Mesenchymal stem cell (in vitro differentiated cells and primary cell): ENCODE data around the gene BCAS4.
"Not testable (repeated sequence)": the region's sequence is repeated elsewhere in the genome, so short reads cannot be mapped to it uniquely, and the experiment has no call there.

ENCODE experiments used
- DNase-seq: peaks from one replicate; pipeline ENCODE4 v3.0.0-alpha.2; 2013
- H2AFZ ChIP-seq: one replicate; pipeline ENCODE4 v1.6.1; 2013; ENCODE audit warnings: low read depth, mild to moderate bottlenecking, control low read depth, inconsistent platforms, low read length, moderate library complexity
- H2AK5ac ChIP-seq: 2 replicates; pipeline ENCODE4 v1.6.1; 2013; ENCODE audit warnings: low read length, moderate library complexity, mild to moderate bottlenecking, inconsistent platforms; ENCODE audit not compliant: severe bottlenecking
- H2BK120ac ChIP-seq: one replicate; pipeline ENCODE4 v1.6.1; 2013; ENCODE audit warnings: low read depth, mild to moderate bottlenecking, inconsistent platforms, low read length, moderate library complexity
- H2BK12ac ChIP-seq, 2 experiments: one replicate each; pipeline ENCODE4 v1.6.1; 2013; ENCODE audit warnings: inconsistent platforms in 2 of 2, low read length in 2 of 2, mild to moderate bottlenecking in 2 of 2, moderate library complexity in 2 of 2, control low read depth in 1 of 2
- H2BK15ac ChIP-seq: one replicate; pipeline ENCODE4 v1.6.1; 2013; ENCODE audit warnings: mild to moderate bottlenecking, low read depth, inconsistent platforms; ENCODE audit not compliant: poor library complexity, severe bottlenecking
- H2BK5ac ChIP-seq: 2 replicates; pipeline ENCODE4 v1.6.1; 2013; ENCODE audit warnings: low read depth, mild to moderate bottlenecking, low read length, control low read depth, inconsistent platforms; ENCODE audit not compliant: poor library complexity, severe bottlenecking
- H3K14ac ChIP-seq, 2 experiments: one replicate each; pipeline ENCODE4 v1.6.1; 2013; ENCODE audit warnings: inconsistent platforms in 2 of 2, low read length in 2 of 2, control low read depth in 1 of 2, mild to moderate bottlenecking in 1 of 2, moderate library complexity in 1 of 2
- H3K18ac ChIP-seq, 2 experiments: one replicate each; pipeline ENCODE4 v1.6.1; 2013; ENCODE audit warnings: inconsistent platforms in 2 of 2, low read length in 2 of 2, control low read depth in 1 of 2, low read depth in 1 of 2, mild to moderate bottlenecking in 1 of 2
- H3K23ac ChIP-seq, 2 experiments: one replicate each; pipeline ENCODE4 v1.6.1; 2013; ENCODE audit warnings: inconsistent platforms in 2 of 2, low read length in 2 of 2, mild to moderate bottlenecking in 2 of 2, moderate library complexity in 2 of 2, control low read depth in 1 of 2
- H3K27ac ChIP-seq: 2 replicates; pipeline ENCODE4 v1.5.1; 2013; ENCODE audit warnings: mild to moderate bottlenecking, moderate library complexity, low read length, control low read depth, inconsistent platforms; ENCODE audit not compliant: poor library complexity, severe bottlenecking
- H3K27me3 ChIP-seq, 2 experiments: 2 replicates each; pipeline versions ENCODE4 v1.6.1 to v1.7.0; 2013; ENCODE audit warnings: low read length in 2 of 2, mild to moderate bottlenecking in 2 of 2, moderate library complexity in 2 of 2, control low read depth in 1 of 2, inconsistent platforms in 1 of 2; ENCODE audit not compliant: control insufficient read depth in 1 of 2, insufficient read depth in 1 of 2
- H3K36me3 ChIP-seq, 2 experiments: 2 replicates each; pipeline versions ENCODE4 v1.6.1 to v1.7.0; 2013; ENCODE audit warnings: low read length in 2 of 2, control low read depth in 1 of 2, inconsistent platforms in 1 of 2, low read depth in 1 of 2, mild to moderate bottlenecking in 1 of 2; ENCODE audit not compliant: insufficient read depth in 2 of 2, control insufficient read depth in 1 of 2
- H3K4ac ChIP-seq, 2 experiments: one replicate each; pipeline ENCODE4 v1.6.1; 2013; ENCODE audit warnings: inconsistent platforms in 2 of 2, low read length in 2 of 2, mild to moderate bottlenecking in 2 of 2, moderate library complexity in 2 of 2, control low read depth in 1 of 2, low read depth in 1 of 2
- H3K4me1 ChIP-seq: 2 replicates; pipeline ENCODE4 v1.6.1; 2013; ENCODE audit warnings: low read depth, low read length, control low read depth; ENCODE audit not compliant: control insufficient read depth, insufficient read depth
- H3K4me2 ChIP-seq: 2 replicates; pipeline ENCODE4 v1.6.1; 2013; ENCODE audit warnings: low read length, mild to moderate bottlenecking, inconsistent platforms; ENCODE audit not compliant: poor library complexity, severe bottlenecking
- H3K4me3 ChIP-seq, 2 experiments: 2 replicates each; pipeline versions ENCODE4 v1.5.1 to v1.7.0; 2013; ENCODE audit warnings: low read length in 2 of 2, mild to moderate bottlenecking in 2 of 2, control low read depth in 1 of 2, low read depth in 1 of 2; ENCODE audit not compliant: insufficient read depth in 1 of 2
- H3K79me1 ChIP-seq: replicated peaks from 2 replicates; pipeline ENCODE4 v1.6.1; 2013; ENCODE audit warnings: mild to moderate bottlenecking, control low read depth, low read length, inconsistent platforms; ENCODE audit not compliant: poor library complexity, severe bottlenecking
- H3K9ac ChIP-seq: 2 replicates; pipeline ENCODE4 v1.7.0; 2013; ENCODE audit warnings: mild to moderate bottlenecking, low read length, moderate library complexity
- H3K9me3 ChIP-seq: 2 replicates; pipeline ENCODE4 v1.7.0; 2013; ENCODE audit warnings: mild to moderate bottlenecking, low read length; ENCODE audit not compliant: control insufficient read depth
- H4K8ac ChIP-seq: one replicate; pipeline ENCODE4 v1.6.1; 2013; ENCODE audit warnings: inconsistent platforms, mild to moderate bottlenecking, low read length, moderate library complexity
- H4K91ac ChIP-seq: one replicate; pipeline ENCODE4 v1.6.1; 2013; ENCODE audit warnings: mild to moderate bottlenecking, low read length, inconsistent platforms
- WGBS: methylation state at CpG from one replicate; pipeline ENCODE4 v1.1.7; 2013; ENCODE audit warnings: mixed read lengths; 5-methylcytosine and 5-hydroxymethylcytosine counted together

The BCAS4 gene

GRCh38 chr20:50800986-50801746 is 6.3 kb downstream of the BCAS4 start:
- not testable (repeated sequence) for H3K18ac ChIP-seq, H3K4me1 ChIP-seq, H3K4ac ChIP-seq, H3K14ac ChIP-seq, H2AFZ ChIP-seq, H3K4me3 ChIP-seq, H3K4me2 ChIP-seq, H4K91ac ChIP-seq, H3K9me3 ChIP-seq, H3K27ac ChIP-seq, H3K27me3 ChIP-seq, H2AK5ac ChIP-seq, H2BK12ac ChIP-seq, H2BK5ac ChIP-seq, H3K36me3 ChIP-seq, H2BK120ac ChIP-seq, H3K23ac ChIP-seq, H3K9ac ChIP-seq, H4K8ac ChIP-seq, DNase-seq, H2BK15ac ChIP-seq
- 93% methylated on average over 11 of the region's 13 CpGs for WGBS
- peaks cover 19% of the 10 kb centered on the region for H3K79me1 ChIP-seq

- Histone ChIP-seq H3K4ac (no peak overlapping the region), H2AFZ (no peak overlapping the region), H3K18ac (no peak overlapping the region), H2BK5ac (no peak overlapping the region), H2AK5ac (no peak overlapping the region), H3K27me3 (no peaks in the 10 kb centered on the region), H3K4me2 (no peak overlapping the region), H3K79me1 (peaks cover 22% of the 10 kb centered on the region), H2BK12ac (no peak overlapping the region), H2BK15ac (no peak overlapping the region), H3K4me3 (no peak overlapping the region), H3K9me3 (no peaks in the 10 kb centered on the region), H3K23ac (no peak overlapping the region), H3K4me1 (peaks cover 5% of the 10 kb centered on the region), H3K14ac (no peak overlapping the region), H3K9ac (no peak overlapping the region), H3K36me3 (no peaks in the 10 kb centered on the region), H4K91ac (no peak overlapping the region), H3K27ac (no peak overlapping the region), H2BK120ac (no peak overlapping the region), H4K8ac (no peak overlapping the region)
- 98% methylated on average over 5 of the region's 5 CpGs for WGBS
- DNase-seq, result no peak
Observed at GRCh38 chr20:50801747-50802125, 6.9 kb downstream of the BCAS4 start.

- no peak for DNase-seq
- Histone ChIP-seq H3K36me3 (no peaks in the 10 kb centered on the region), H2AFZ (no peak overlapping the region), H3K9me3 (no peaks in the 10 kb centered on the region), H3K23ac (no peak overlapping the region), H2BK5ac (no peak overlapping the region), H3K79me1 (peaks cover 20% of the 10 kb centered on the region), H3K27ac (no peak overlapping the region), H3K4me3 (no peak overlapping the region), H3K4ac (no peak overlapping the region), H3K18ac (no peak overlapping the region), H3K4me2 (no peak overlapping the region), H2AK5ac (no peak overlapping the region), H3K27me3 (no peaks in the 10 kb centered on the region), H2BK120ac (no peak overlapping the region), H3K14ac (no peak overlapping the region), H3K9ac (no peak overlapping the region), H3K4me1 (peaks cover 5% of the 10 kb centered on the region), H4K91ac (no peak overlapping the region), H2BK15ac (no peak overlapping the region), H4K8ac (no peak overlapping the region), H2BK12ac (no peak overlapping the region)
- WGBS, result 90% methylated on average over 8 of the region's 8 CpGs
Observed at GRCh38 chr20:50802289-50802688, 7.4 kb downstream of the BCAS4 start.

- H3K18ac ChIP-seq, result no peak overlapping the region
- H3K9ac ChIP-seq, result no peak overlapping the region
- no peak overlapping the region for H3K4me2 ChIP-seq
- WGBS, result 92% methylated on average over 9 of the region's 11 CpGs
- H3K27ac ChIP-seq, result no peak overlapping the region
- H2BK120ac ChIP-seq, result no peak overlapping the region
- no peaks in the 10 kb centered on the region for H3K4me1 ChIP-seq
- H3K4ac ChIP-seq, result no peak overlapping the region
- H4K8ac ChIP-seq, result no peak overlapping the region
- H3K9me3 ChIP-seq, result no peaks in the 10 kb centered on the region
- no peaks in the 10 kb centered on the region for H3K27me3 ChIP-seq
- H2AFZ ChIP-seq, result no peak overlapping the region
- H2BK5ac ChIP-seq, result no peak overlapping the region
- no peak overlapping the region for H2AK5ac ChIP-seq
- H2BK15ac ChIP-seq, result no peak overlapping the region
- H3K36me3 ChIP-seq, result no peaks in the 10 kb centered on the region
- no peak for DNase-seq
- H4K91ac ChIP-seq, result no peak overlapping the region
- no peak overlapping the region for H3K4me3 ChIP-seq
- no peak overlapping the region for H3K23ac ChIP-seq
- H3K79me1 ChIP-seq, result peaks cover 19% of the 10 kb centered on the region
- no peak overlapping the region for H3K14ac ChIP-seq
- H2BK12ac ChIP-seq, result no peak overlapping the region
Observed at GRCh38 chr20:50804437-50805348, 9.8 kb downstream of the BCAS4 start.
